H1 (cell line): ENCODE data around the gene ABCC6. TPM values are rescaled to one million over a fixed set of nuclear protein-coding genes. Genes with fewer than 3 reads are reported as not detected.
"Not testable (repeated sequence)": the region's sequence is repeated elsewhere in the genome, so short reads cannot be mapped to it uniquely, and the experiment has no call there.

Experiments used
- CTCF ChIA-PET: fragments of 300-600 bp; sonication (Branson Sonifier 250); formaldehyde crosslinking; loops from one replicate; lab custom pipeline; 2021; ENCODE audit not compliant: partially characterized antibody; lab: Charles Lee
- POLR2A ChIA-PET: fragments of 300-600 bp; sonication (Branson Sonifier 250); formaldehyde crosslinking; loops from one replicate; lab custom pipeline; 2021; ENCODE audit warnings: inconsistent platforms; ENCODE audit not compliant: partially characterized antibody; lab: Charles Lee
- DNase-seq, 2 experiments: peaks; one replicate each; pipeline versions ENCODE4 v3.0.0 to v3.0.0-alpha.2; 2010 to 2022; ENCODE audit warnings: low spot score in 2 of 2, low read depth in 1 of 2, mixed read lengths in 1 of 2
- FAIRE-seq: peaks from 2 replicates; lab custom pipeline; 2011; peaks lifted over from hg19 to GRCh38; lab: Jason Lieb, UNC
- H2AFZ ChIP-seq: 2 replicates; pipeline ENCODE4 v1.8.1; 2012; ENCODE audit warnings: low read length, inconsistent platforms
- H2AK5ac ChIP-seq: 2 replicates; pipeline ENCODE4 v1.6.1; 2013; ENCODE audit warnings: low read depth, low read length
- H2BK120ac ChIP-seq: replicated peaks from 2 replicates; pipeline ENCODE3; 2013; ENCODE audit warnings: low read depth, low read length, inconsistent platforms
- H2BK12ac ChIP-seq: 2 replicates; pipeline ENCODE4 v1.6.1; 2013; ENCODE audit warnings: low read depth, low read length
- H2BK15ac ChIP-seq: 2 replicates; pipeline ENCODE4 v1.6.1; 2013; ENCODE audit warnings: low read length
- H2BK20ac ChIP-seq: 2 replicates; pipeline ENCODE4 v1.6.1; 2013; ENCODE audit warnings: low read length
- H2BK5ac ChIP-seq: 2 replicates; pipeline ENCODE4 v1.6.1; 2013; ENCODE audit warnings: low read depth, low read length
- H3K14ac ChIP-seq: 2 replicates; pipeline ENCODE4 v1.6.1; 2013; ENCODE audit warnings: inconsistent platforms; ENCODE audit not compliant: insufficient read length
- H3K18ac ChIP-seq: 2 replicates; pipeline ENCODE4 v1.6.1; 2013; ENCODE audit warnings: low read length; ENCODE audit errors: extremely low read depth
- H3K23ac ChIP-seq: 2 replicates; pipeline ENCODE4 v1.6.1; 2013; ENCODE audit warnings: inconsistent platforms; ENCODE audit not compliant: insufficient read length
- H3K23me2 ChIP-seq: 2 replicates; pipeline ENCODE4 v1.6.1; 2013; ENCODE audit warnings: low read depth, low read length
- H3K27ac ChIP-seq: 2 replicates; pipeline ENCODE4 v1.6.1; 2011; ENCODE audit warnings: low read depth, low read length, inconsistent platforms
- H3K27me3 ChIP-seq, 4 experiments: replicated peaks in 1 of 4; 1 replicate in 1 of 4; 2 replicates in 3 of 4; pipeline versions ENCODE4 v1.6.1 to v1.8.1; 2011 to 2013; ENCODE audit warnings: low read length in 3 of 4, mild to moderate bottlenecking in 3 of 4, inconsistent platforms in 2 of 4, mixed read lengths in 2 of 4, moderate library complexity in 1 of 4; ENCODE audit not compliant: control insufficient read depth in 3 of 4, insufficient read depth in 3 of 4; ENCODE audit errors: extremely low read depth in 1 of 4
- H3K36me3 ChIP-seq, 4 experiments: 2 replicates each; pipeline versions ENCODE4 v1.6.1 to v1.8.1; 2011 to 2013; ENCODE audit warnings: mild to moderate bottlenecking in 4 of 4, low read length in 3 of 4, moderate library complexity in 2 of 4, control low read depth in 1 of 4, inconsistent platforms in 1 of 4; ENCODE audit not compliant: insufficient read depth in 4 of 4, control insufficient read depth in 2 of 4
- H3K4ac ChIP-seq: replicated peaks from 2 replicates; pipeline ENCODE3; 2013; ENCODE audit warnings: low read length, low read depth, mixed read lengths, inconsistent platforms; ENCODE audit not compliant: insufficient read length
- H3K4me1 ChIP-seq, 4 experiments: replicated peaks in 1 of 4; 1 replicate in 1 of 4; 2 replicates in 3 of 4; pipeline versions ENCODE4 v1.6.1 to v1.8.1; 2011 to 2013; ENCODE audit warnings: low read length in 3 of 4, inconsistent platforms in 2 of 4, mixed read lengths in 1 of 4; ENCODE audit not compliant: insufficient read depth in 4 of 4, control insufficient read depth in 3 of 4
- H3K4me2 ChIP-seq, 2 experiments: 2 replicates each; pipeline versions ENCODE4 v1.6.1 to v1.8.1; 2011 to 2013; ENCODE audit warnings: low read depth in 2 of 2, low read length in 2 of 2, control low read depth in 1 of 2, inconsistent platforms in 1 of 2, mild to moderate bottlenecking in 1 of 2; ENCODE audit not compliant: insufficient read depth in 1 of 2
- H3K4me3 ChIP-seq, 4 experiments: fragments of 200-600, 300-600 bp in 1 of 4; sonication (generic), shearing (Covaris generic), sonication (Bioruptor Twin) in 1 of 4; 2 replicates each; pipeline versions ENCODE4 v1.5.1 to v1.8.1; 2011 to 2016; ENCODE audit warnings: low read length in 4 of 4, low read depth in 3 of 4, control low read depth in 2 of 4, inconsistent platforms in 2 of 4, mild to moderate bottlenecking in 2 of 4, mixed read lengths in 1 of 4, moderate library complexity in 1 of 4; ENCODE audit not compliant: insufficient read depth in 2 of 4; ENCODE audit errors: extremely low read depth in 1 of 4
- H3K56ac ChIP-seq: replicated peaks from 2 replicates; pipeline ENCODE3; 2013; ENCODE audit warnings: low read depth, mild to moderate bottlenecking, mixed read lengths, low read length, inconsistent platforms; ENCODE audit not compliant: insufficient read length
- H3K79me1 ChIP-seq: 2 replicates; pipeline ENCODE4 v1.6.1; 2013; ENCODE audit warnings: low read depth, low read length, control low read depth
- H3K79me2 ChIP-seq, 2 experiments: 2 replicates each; pipeline versions ENCODE4 v1.6.1 to v1.8.1; 2012 to 2013; ENCODE audit warnings: low read length in 2 of 2, mild to moderate bottlenecking in 2 of 2, inconsistent platforms in 1 of 2; ENCODE audit not compliant: insufficient read depth in 2 of 2, control insufficient read depth in 1 of 2
- H3K9ac ChIP-seq, 4 experiments: replicated peaks in 1 of 4; 1 replicate in 1 of 4; 2 replicates in 3 of 4; pipeline versions ENCODE4 v1.6.1 to v1.8.1; 2011 to 2013; ENCODE audit warnings: low read depth in 3 of 4, low read length in 3 of 4, control low read depth in 2 of 4, mild to moderate bottlenecking in 2 of 4, moderate library complexity in 2 of 4, inconsistent platforms in 1 of 4; ENCODE audit errors: extremely low read depth in 1 of 4
- H3K9me3 ChIP-seq, 2 experiments: 2 replicates each; pipeline versions ENCODE4 v1.6.1 to v1.8.1; 2012 to 2013; ENCODE audit warnings: mild to moderate bottlenecking in 2 of 2, moderate library complexity in 2 of 2, control low read depth in 1 of 2, inconsistent platforms in 1 of 2, low read depth in 1 of 2, low read length in 1 of 2, mixed read lengths in 1 of 2; ENCODE audit not compliant: insufficient read depth in 2 of 2
- H4K20me1 ChIP-seq, 2 experiments: replicated peaks in 1 of 2; 2 replicates each; pipeline versions ENCODE3 to v1.8.1; 2011 to 2013; ENCODE audit warnings: inconsistent platforms in 2 of 2, low read length in 2 of 2, mild to moderate bottlenecking in 1 of 2; ENCODE audit not compliant: insufficient read depth in 2 of 2, control insufficient read depth in 1 of 2
- H4K5ac ChIP-seq: 2 replicates; pipeline ENCODE4 v1.6.1; 2013; ENCODE audit warnings: low read length, low read depth, mixed read lengths, inconsistent platforms; ENCODE audit not compliant: insufficient read length
- H4K8ac ChIP-seq: 2 replicates; pipeline ENCODE4 v1.8.0; 2013; ENCODE audit warnings: mild to moderate bottlenecking, moderate library complexity, low read length, inconsistent platforms; ENCODE audit not compliant: insufficient read depth; ENCODE audit errors: extremely low read depth
- H4K91ac ChIP-seq: replicated peaks from 2 replicates; pipeline ENCODE3; 2013; ENCODE audit warnings: low read length, mixed read lengths, inconsistent platforms; ENCODE audit not compliant: insufficient read length
- WGBS, 2 experiments: shearing (Covaris generic) in 1 of 2; methylation state at CpG; one replicate each; pipeline versions ENCODE4 v1.1.6 to v1.1.7; 2013 to 2015; ENCODE audit warnings: low lambda C conversion rate in 2 of 2, mixed read lengths in 2 of 2, inconsistent platforms in 1 of 2, low coverage in 1 of 2, missing lambda C conversion rate in 1 of 2; ENCODE audit not compliant: insufficient replicate concordance in 2 of 2, insufficient coverage in 1 of 2, insufficient read length in 1 of 2; ENCODE audit errors: extremely low coverage in 1 of 2, missing lambda C conversion rate in 1 of 2; 5-methylcytosine and 5-hydroxymethylcytosine counted together
- polyA plus RNA-seq, 7 experiments: library from polyadenylated mRNA; depleted of rRNA in 3 of 7; stranded (reverse) in 5 of 7; unstranded in 2 of 7; fragments of >200 nt in 5 of 7; fragments of 200-250 nt in 2 of 7; gene quantifications; 1 replicate in 5 of 7; 2 replicates in 1 of 7; 4 replicates in 1 of 7; pipeline versions ENCODE4 v1.2.1 to v1.2.3, GENCODE V29; 2011 to 2013; ENCODE audit warnings: missing spikeins in 2 of 7, mixed read lengths in 2 of 7
- total RNA-seq: library from RNA; stranded (reverse); fragmentation: NEBNext Ultra II Directional; extraction: Animal tissue kit (Norgen Biotek cat#: 25700); gene quantifications from 2 replicates; pipeline ENCODE4 v1.2.1, GENCODE V29; 2021

ABCC6 gene
- total and polyA plus RNA-seq, 2 of the 8 experiments (the other 6 are each of a cell fraction or from before 2014, with no cell fraction given), result 1.6 to 1.8 TPM

DNA sequence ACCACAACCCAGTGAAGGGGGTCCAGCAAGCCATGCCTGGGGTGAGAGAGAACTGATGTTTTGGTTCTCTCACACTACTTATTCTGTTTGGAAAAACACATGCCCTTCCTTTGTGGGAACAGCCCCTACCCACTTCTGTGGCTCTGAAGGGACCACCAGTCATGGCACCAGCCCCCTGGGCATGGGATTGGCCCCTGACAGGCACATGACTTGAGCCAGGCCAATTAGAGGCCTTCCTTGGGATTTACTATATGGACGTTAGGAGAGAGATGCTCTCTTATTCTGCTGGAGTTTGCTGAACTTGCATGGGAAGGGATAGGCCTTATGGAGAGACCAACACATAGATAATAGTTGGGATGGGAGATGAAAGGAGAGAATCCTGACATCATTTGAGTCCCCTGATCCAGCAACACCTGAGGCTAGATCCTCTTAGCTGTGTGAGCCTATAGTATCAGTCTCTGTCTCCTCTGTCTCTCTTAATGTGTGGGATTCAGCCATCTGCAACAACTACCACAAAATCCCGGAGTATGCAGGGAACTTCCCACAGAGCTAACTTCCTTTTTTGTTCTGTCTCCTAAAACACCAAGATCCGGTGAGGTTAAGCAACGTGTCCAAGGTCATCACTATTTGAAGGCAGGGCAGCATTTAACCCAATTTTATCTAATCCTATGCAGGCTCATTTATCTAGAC is 16.1 kb downstream of the ABCC6 start:
- POLR2A ChIA-PET, H3K36me3 ChIP-seq, H3K27me3 ChIP-seq, H3K9ac ChIP-seq, H4K91ac ChIP-seq, H4K5ac ChIP-seq, H2AK5ac ChIP-seq, H2AFZ ChIP-seq, H3K4ac ChIP-seq, H2BK120ac ChIP-seq, H2BK12ac ChIP-seq, H4K20me1 ChIP-seq, H2BK20ac ChIP-seq, H2BK5ac ChIP-seq, H3K79me2 ChIP-seq, H4K8ac ChIP-seq, H3K4me2 ChIP-seq, H3K79me1 ChIP-seq, H3K27ac ChIP-seq, H3K56ac ChIP-seq, H3K4me1 ChIP-seq, H3K4me3 ChIP-seq, CTCF ChIA-PET, H3K14ac ChIP-seq, H3K23ac ChIP-seq, FAIRE-seq, DNase-seq, H2BK15ac ChIP-seq, H3K18ac ChIP-seq, H3K9me3 ChIP-seq, H3K23me2 ChIP-seq: not testable (repeated sequence)
- 90% methylated on average over 3 of the region's 4 CpGs; no CpG with 5 or more reads in 1 of the 2 experiments for WGBS, 2 experiments

- H3K23ac ChIP-seq, H3K27ac ChIP-seq, H2BK20ac ChIP-seq, H3K9me3 ChIP-seq, H3K4me2 ChIP-seq, H3K36me3 ChIP-seq, H3K4me1 ChIP-seq, H2AFZ ChIP-seq, H2AK5ac ChIP-seq, H3K14ac ChIP-seq, H3K27me3 ChIP-seq, H2BK15ac ChIP-seq, FAIRE-seq, H2BK12ac ChIP-seq, POLR2A ChIA-PET, H4K5ac ChIP-seq, DNase-seq, H3K79me2 ChIP-seq, H3K79me1 ChIP-seq, H3K9ac ChIP-seq, H3K4me3 ChIP-seq, H4K20me1 ChIP-seq, H3K23me2 ChIP-seq, H4K91ac ChIP-seq, H3K18ac ChIP-seq, H3K4ac ChIP-seq, H4K8ac ChIP-seq, H2BK5ac ChIP-seq, H3K56ac ChIP-seq, H2BK120ac ChIP-seq: not testable (repeated sequence)
- CTCF ChIA-PET, result interaction anchor here (0.6 kb wide), 1 partner anchor 439 kb away, joined by 3 read pairs; no protein-coding TSS in a partner anchor
- 97% methylated on average over 2 of the region's 2 CpGs; no CpG with 5 or more reads in 1 of the 2 experiments for WGBS, 2 experiments
Measured at GRCh38 chr16:16205864-16206263, 17.4 kb downstream of the ABCC6 start.
